Pancreas (tissue), 10 donors: Measurements from ENCODE around the gene DMD. TPM values are rescaled to one million over a fixed set of nuclear protein-coding genes. Genes with fewer than 3 reads are reported as not detected.
"Not testable (repeated sequence)": the region's sequence is repeated elsewhere in the genome, so short reads cannot be mapped to it uniquely, and the experiment has no call there.

ENCODE experiments used
- ATAC-seq, 4 donors: fragments of 200-7000 bp; cut with Tn5 transposase; one replicate each; pipeline versions ENCODE4 v1.8.0 to v1.9.1; 2020; ENCODE audit warnings: mild to moderate bottlenecking in 4 of 4, moderate library complexity in 4 of 4
- DNase-seq, 6 donors: peaks; one replicate each; pipeline ENCODE4 v3.0.0-alpha.2; 2020
- FAIRE-seq: peaks from 2 replicates; lab custom pipeline; 2012; peaks lifted over from hg19 to GRCh38; lab: Jason Lieb, UNC
- H3K27ac ChIP-seq, 4 donors: fragments of 200-600 bp; sonication (generic); 1 replicate in 3 of 4; 2 replicates in 1 of 4; pipeline versions ENCODE4 v1.5.0 to v1.8.0; 2020
- H3K27me3 ChIP-seq, 4 donors: fragments of 200-600 bp; one replicate each; pipeline ENCODE4 v1.8.0; 2021
- H3K36me3 ChIP-seq, 3 donors: fragments of 200-600 bp; sonication (generic) in 1 of 3; one replicate each; pipeline versions ENCODE4 v1.5.0 to v1.8.0; 2020 to 2021
- H3K4me1 ChIP-seq, 3 donors: fragments of 200-600 bp; one replicate each; pipeline ENCODE4 v1.8.0; 2021
- H3K4me3 ChIP-seq, 4 donors: fragments of 200-600 bp; sonication (generic) in 2 of 4; one replicate each; pipeline versions ENCODE4 v1.5.0 to v1.8.0; 2020 to 2021
- H3K9me3 ChIP-seq, 4 donors: fragments of 200-600 bp; one replicate each; pipeline ENCODE4 v1.8.0; 2021
- WGBS, 2 donors: extraction: QIAGEN DNeasy Blood & Tissue Kit; methylation state at CpG; one replicate each; pipeline ENCODE4 v1.1.7; 2013; 5-methylcytosine and 5-hydroxymethylcytosine counted together
- intact Hi-C, 3 donors: fragments of 100-400 bp; cut with DNase I; formaldehyde crosslinking; loops; one replicate each; pipeline versions ENCODE4 v1.11.1 to v1.14.2; 2022
- polyA plus RNA-seq, 2 donors: library from polyadenylated mRNA; stranded (reverse); fragments of 200-250 nt; gene quantifications; one replicate each; pipeline ENCODE4 v1.2.3, GENCODE V29; 2013
- total RNA-seq, 6 donors: library from RNA; stranded (reverse); fragmentation: NEBNext Ultra II Directional in 4 of 6; extraction: Animal tissue kit (Norgen Biotek cat#: 25700) in 4 of 6; gene quantifications; one replicate each; pipeline versions ENCODE4 v1.2.1 to v1.2.4, GENCODE V29; 2021 to 2023
- TF ChIP-seq, protein P1 (sequence below), 4 donors: fragments of 200-600 bp; sonication (generic) in 3 of 4; IDR thresholded peaks; one replicate each; pipeline versions ENCODE4 v1.5.0 to v1.8.0; 2021; ENCODE audit warnings: antibody characterized with exemption in 4 of 4
- donor health status: healthy with polysubstance abuse.
- donor health status: DM: no; HTN: no; CAD: no; lungs with moderate emphysema.
- donor health status: DM: no; HTN: no; CAD: no.
- donor health status: control.
- donor health status: control.
- donor health status: Bipolar disorder and iron deficiency.
- donor health status: DM: yes; HTN: yes; CAD: no.
- donor health status: DM: no; HTN: no; CAD: no.
- donor health status: DM: no; HTN: no; CAD: no.
- donor health status: DM: yes; HTN: yes; CAD: no.

The DMD gene
- total and polyA plus RNA-seq, 8 donors, result 9.1 to 46.5 (median 32.1) TPM

DNA sequence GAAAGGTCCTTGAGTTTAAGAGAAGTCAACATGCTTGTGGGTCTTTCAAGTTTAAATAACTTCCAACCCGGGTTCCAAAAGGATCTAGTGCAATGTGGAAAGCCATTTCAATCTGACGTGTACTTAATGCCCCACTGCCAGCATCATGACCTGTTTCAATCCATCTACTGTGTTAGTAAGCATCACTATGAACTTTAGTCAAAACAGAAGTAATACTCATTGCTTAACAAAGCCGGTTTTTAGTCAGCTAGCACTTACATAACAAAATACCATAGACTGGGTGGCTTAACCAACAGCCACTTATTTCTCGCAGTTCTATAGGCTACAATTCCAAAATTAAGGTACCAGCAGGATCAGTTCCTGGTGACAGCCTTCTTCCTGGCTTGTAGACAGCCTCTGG, 677.5 kb downstream of the DMD start:
- intact Hi-C loops, result loop anchor here in 1 of 3 donors (10.0 kb wide), 1 partner anchor 801 kb away; no protein-coding TSS in a partner anchor
- Histone ChIP-seq H3K36me3 (no peaks in the 10 kb centered on the region), H3K27ac (no peak overlapping the region), H3K9me3 (no peaks in the 10 kb centered on the region), H3K27me3 (peaks cover 0 to 8% (median 2%) of the 10 kb centered on the region in 4 donors), H3K4me3 (no peak overlapping the region), H3K4me1 (peaks cover 0 to 3% (median 0%) of the 10 kb centered on the region in 3 donors)
- TF ChIP-seq, protein P1, sequence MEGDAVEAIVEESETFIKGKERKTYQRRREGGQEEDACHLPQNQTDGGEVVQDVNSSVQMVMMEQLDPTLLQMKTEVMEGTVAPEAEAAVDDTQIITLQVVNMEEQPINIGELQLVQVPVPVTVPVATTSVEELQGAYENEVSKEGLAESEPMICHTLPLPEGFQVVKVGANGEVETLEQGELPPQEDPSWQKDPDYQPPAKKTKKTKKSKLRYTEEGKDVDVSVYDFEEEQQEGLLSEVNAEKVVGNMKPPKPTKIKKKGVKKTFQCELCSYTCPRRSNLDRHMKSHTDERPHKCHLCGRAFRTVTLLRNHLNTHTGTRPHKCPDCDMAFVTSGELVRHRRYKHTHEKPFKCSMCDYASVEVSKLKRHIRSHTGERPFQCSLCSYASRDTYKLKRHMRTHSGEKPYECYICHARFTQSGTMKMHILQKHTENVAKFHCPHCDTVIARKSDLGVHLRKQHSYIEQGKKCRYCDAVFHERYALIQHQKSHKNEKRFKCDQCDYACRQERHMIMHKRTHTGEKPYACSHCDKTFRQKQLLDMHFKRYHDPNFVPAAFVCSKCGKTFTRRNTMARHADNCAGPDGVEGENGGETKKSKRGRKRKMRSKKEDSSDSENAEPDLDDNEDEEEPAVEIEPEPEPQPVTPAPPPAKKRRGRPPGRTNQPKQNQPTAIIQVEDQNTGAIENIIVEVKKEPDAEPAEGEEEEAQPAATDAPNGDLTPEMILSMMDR (IDR thresholded peaks at IDR 0.05), result no peak
- no peak for ATAC-seq
- FAIRE-seq, result no peak
- DNase-seq, result no peak
- 57 to 75% methylated on average over 4 of the region's 4 CpGs for WGBS, 2 donors

DNA sequence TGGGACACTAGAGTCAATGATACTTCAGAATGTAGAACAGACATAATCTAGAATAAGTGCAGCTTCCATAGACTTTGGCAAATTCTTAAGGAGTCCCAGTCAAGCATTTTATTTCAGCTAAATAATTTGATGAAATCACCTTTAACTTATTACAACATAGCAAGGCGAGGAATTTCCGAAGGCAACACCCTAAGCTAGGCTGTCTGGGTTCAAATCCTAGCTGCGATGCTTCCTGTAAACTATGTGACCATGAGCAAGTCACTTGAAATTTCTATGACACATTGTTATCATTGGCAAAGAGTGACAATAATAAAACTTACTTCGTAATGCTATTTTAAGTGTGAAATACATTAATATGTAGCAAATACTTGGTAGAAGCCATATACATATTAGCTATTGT, 679.1 kb downstream of the DMD start:
- WGBS, 2 donors, result 67 to 80% methylated on average over 4 of the region's 4 CpGs
- DNase-seq, result no peak
- Histone ChIP-seq H3K9me3 (no peaks in the 10 kb centered on the region), H3K27me3 (peaks cover 0 to 8% (median 2%) of the 10 kb centered on the region in 4 donors), H3K4me3 (no peak overlapping the region), H3K4me1 (peaks cover 0 to 3% (median 0%) of the 10 kb centered on the region in 3 donors), H3K36me3 (no peaks in the 10 kb centered on the region), H3K27ac (no peak overlapping the region)
- TF ChIP-seq, protein P1 (IDR thresholded peaks at IDR 0.05), result no peak
- no peak for ATAC-seq
- no peak for FAIRE-seq
- intact Hi-C loops, result loop anchor here in 1 of 3 donors (10.0 kb wide), 1 partner anchor 803 kb away; no protein-coding TSS in a partner anchor

DNA sequence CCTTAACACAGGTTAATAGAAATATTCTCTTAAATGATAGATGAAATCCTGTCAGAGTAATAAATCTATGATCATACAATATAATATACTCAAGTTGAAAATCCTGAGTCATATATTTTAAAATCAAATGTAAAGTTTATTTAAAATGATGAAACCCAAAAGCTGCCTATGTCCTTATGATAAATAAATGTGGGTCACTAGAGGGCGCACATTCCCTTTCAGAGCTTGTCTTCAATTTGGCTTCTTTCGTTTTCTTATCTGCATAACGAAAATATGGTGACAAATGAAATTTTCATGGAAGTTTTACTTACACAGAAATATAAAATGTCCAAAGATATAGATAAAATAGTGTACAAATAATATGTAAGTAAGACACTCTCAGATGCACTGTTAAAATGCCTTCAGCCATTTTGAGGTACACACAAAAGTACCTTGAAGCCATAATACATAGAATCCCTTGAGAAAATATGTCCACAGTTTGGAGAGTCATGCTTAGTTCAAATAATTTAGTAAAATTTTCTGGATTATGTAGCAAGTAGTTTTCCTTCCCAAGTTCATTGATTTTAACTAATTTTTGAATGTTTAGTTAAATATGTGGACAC, 680.4 kb downstream of the DMD start:
- TF ChIP-seq, protein P1 (IDR thresholded peaks at IDR 0.05), result peak; percentile 12 to 49 (median 38)
- Histone ChIP-seq H3K4me3 (no peak overlapping the region), H3K27ac (no peak overlapping the region), H3K36me3 (no peaks in the 10 kb centered on the region), H3K27me3 (peaks cover 0 to 8% (median 2%) of the 10 kb centered on the region in 4 donors), H3K9me3 (no peaks in the 10 kb centered on the region), H3K4me1 (peaks cover 0 to 3% (median 0%) of the 10 kb centered on the region in 3 donors)
- ATAC-seq, result peak in 1 of 4 donors; percentile 52
- WGBS, 2 donors, result 0 to 1% methylated on average over 3 of the region's 3 CpGs
- intact Hi-C loops, result loop anchor here in 1 of 3 donors (10.0 kb wide), 1 partner anchor 804 kb away; no protein-coding TSS in a partner anchor
- FAIRE-seq, result peak; percentile 99
- DNase-seq, result peak in 2 of 6 donors; percentile 12 to 17

DNA sequence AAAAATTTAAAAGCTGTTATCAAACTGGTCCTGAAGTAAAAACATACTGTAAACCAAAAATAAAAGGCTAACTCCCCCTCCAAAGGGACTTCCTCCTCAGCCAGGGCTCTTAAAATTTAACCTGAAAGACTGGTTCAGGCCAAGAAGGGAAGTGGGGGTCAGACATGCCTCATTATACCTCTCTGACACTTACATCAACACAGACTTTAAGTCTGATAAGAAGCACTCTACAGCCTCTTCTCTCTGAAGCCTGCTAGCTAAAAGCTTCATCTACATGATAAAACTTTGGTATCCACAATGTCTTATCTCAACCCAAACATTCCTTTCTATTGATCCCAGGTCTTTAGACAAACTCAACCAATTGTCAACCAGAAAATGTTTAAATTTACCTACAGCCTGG, 682.9 kb downstream of the DMD start:
- H3K27ac ChIP-seq, H3K27me3 ChIP-seq, DNase-seq, H3K9me3 ChIP-seq, H3K4me3 ChIP-seq, H3K36me3 ChIP-seq, FAIRE-seq, ATAC-seq, intact Hi-C loops, H3K4me1 ChIP-seq: not testable (repeated sequence)

DNA sequence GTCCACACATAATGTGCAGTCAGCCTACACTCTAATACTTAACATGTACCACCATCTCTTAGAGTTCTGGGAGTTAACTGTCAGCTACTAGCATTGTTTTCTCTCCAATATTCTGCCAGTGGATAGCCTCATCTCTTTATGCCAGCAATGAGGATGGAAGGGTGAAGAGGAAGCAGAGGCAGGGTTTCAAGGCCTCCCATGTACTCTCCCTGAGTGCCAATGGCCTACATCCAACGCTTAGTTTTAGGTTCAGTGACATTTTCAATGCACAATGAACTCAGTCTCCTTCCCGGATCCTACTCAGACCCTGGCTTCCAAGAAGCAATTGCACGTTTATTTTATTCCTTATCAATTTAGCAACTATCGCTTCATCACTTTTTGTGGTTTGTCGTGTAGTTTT, 686.1 kb downstream of the DMD start:
- H3K4me1 ChIP-seq, result no peaks in the 10 kb centered on the region
- no peak for ATAC-seq
- H3K9me3 ChIP-seq, result no peaks in the 10 kb centered on the region
- no peak for DNase-seq
- H3K27ac ChIP-seq, result no peak overlapping the region
- intact Hi-C loops, result no loop called here
- no peaks in the 10 kb centered on the region for H3K36me3 ChIP-seq
- TF ChIP-seq, protein P1 (IDR thresholded peaks at IDR 0.05), result no peak
- WGBS, 2 donors, result 73 to 77% methylated on average over 5 of the region's 5 CpGs
- FAIRE-seq, result no peak
- peaks cover 0 to 9% (median 1%) of the 10 kb centered on the region in 4 donors for H3K27me3 ChIP-seq
- no peak overlapping the region for H3K4me3 ChIP-seq
